ENCODE data around the gene ZNF275.
"Not testable (repeated sequence)": the region's sequence is repeated elsewhere in the genome, so short reads cannot be mapped to it uniquely, and the experiment has no call there.

Gene ZNF275, protein sequence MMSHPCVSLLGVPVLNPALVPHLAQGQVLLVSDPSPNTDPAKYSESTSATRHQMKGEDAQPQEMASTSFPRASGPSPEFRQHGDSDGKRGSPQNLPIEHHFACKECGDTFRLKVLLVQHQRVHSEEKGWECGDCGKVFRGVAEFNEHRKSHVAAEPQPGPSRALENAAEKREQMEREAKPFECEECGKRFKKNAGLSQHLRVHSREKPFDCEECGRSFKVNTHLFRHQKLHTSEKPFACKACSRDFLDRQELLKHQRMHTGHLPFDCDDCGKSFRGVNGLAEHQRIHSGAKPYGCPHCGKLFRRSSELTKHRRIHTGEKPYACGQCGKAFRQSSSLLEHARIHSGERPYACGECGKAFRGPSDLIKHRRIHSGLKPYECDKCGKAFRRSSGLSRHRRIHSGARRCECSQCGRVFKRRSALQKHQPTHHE

DNA sequence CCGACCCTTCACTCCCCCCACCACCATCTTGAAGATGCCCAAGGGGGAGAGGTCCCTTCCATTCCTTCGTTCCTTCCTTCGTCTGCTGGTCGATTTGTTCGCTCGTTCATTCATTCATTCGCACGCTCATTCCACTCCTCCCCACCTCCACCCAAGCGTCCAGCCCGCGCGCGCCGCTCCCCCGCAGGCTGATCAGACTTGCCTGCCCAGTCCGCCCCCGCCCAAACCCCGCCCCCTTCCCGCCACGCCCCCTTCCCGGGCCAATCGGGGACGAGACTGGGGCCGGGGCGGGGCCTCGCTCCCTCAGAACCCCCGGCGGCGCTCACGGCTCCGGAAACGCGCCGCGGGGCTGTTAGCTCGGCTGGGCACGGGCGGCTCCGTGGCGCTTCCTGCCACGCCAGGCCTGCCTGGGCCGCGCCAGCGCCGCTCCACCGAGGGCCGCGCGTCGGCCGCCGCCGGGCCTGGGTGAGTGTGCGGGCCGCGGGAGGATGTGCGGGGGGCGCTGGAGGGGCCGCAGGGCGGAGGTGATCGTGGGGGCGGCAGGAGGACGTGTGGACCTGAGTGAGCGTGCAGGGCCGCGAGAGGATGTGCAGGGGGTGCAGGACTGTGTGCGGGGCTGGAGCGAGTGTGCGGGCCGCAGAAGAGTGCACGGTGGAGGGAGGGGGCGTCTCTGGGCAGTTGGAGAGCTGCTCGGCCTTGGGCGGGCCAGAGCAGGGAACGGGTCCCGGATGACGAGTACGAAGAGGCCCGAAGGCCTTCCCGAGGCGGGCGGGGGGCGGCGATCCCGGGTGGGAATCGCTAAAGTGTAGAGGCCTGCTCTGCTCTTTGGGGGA lies at the start of gene ZNF275:
TSS of gene ZNF275 (plus strand) at position 333 of the 833 bp plus-strand sequence. CDS start 2,527 bp downstream, outside the sequence.
- in situ Hi-C loops (cut with MboI; ENCODE audit: low sequenced_read_pairs), result no loop called here

DNA sequence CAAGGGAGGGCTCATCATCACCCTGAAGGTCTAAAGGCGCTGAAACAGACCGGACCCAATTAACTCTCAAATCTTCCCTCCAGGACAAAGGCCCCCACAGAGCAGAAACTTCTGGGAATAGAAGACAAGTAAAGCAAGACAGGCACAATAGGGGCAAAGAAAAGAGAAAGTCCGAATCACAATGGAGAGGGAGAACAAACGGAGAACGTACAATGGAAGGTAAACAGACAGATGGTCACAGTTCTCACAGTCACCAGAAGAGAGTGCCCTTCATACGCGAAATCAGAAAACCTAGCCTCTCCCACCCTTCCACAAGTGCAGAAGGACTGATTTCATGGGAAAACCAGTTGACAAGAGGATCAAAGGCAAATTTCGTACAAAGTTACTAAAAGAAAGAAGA lies 48.3 kb upstream of the ZNF275 start:
- in situ Hi-C loops (cut with MboI; ENCODE audit: low sequenced_read_pairs), result not testable (repeated sequence)

DNA sequence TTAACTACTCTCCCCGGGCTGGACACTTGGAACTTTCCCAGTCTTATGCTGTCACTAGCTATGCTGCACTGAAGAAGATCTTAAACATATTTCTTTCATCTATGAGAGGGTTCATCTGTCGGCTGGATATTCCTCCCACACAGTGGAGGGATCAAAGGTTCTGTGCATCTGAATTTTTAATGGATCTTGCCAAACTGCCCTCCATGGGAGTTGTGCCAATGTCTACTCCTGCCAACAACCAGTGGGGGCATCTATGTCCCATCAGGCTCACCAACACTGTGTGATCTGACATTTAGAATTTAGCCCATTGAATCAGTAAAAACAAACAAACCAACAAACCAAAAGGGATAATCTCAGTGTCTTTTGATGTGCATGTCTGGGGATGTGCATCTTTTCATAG lies 45.1 kb upstream of the ZNF275 start:
- in situ Hi-C loops (cut with MboI; ENCODE audit: low sequenced_read_pairs), result not testable (repeated sequence)

DNA sequence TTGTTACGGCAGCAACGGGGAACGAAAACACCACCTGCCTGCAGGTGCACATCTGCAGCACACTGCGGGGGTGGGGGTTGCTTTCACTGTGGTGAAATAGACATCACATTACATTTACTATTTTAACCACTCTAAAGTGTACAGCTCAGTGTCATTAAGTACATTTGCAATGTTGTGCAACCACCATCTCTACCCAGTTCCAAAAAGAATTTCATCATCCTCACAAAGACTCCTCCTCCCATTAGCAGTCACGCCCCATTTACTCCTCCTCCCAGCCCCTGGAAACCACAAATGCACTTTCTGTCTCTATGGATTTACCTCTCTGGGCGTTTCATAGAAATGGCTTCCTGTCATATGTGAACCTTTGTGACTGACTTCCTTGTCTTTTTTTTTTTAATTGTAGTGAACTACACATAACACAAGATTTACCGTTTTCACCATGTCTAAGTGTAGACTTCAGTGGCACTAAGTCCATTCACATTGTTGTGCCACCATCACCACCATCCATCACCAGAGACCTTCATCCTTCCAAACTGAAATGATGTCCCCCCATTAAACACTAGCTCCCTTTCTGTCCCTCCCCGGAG lies 40.4 kb upstream of the ZNF275 start:
- in situ Hi-C loops (cut with MboI; ENCODE audit: low sequenced_read_pairs), result not testable (repeated sequence)

DNA sequence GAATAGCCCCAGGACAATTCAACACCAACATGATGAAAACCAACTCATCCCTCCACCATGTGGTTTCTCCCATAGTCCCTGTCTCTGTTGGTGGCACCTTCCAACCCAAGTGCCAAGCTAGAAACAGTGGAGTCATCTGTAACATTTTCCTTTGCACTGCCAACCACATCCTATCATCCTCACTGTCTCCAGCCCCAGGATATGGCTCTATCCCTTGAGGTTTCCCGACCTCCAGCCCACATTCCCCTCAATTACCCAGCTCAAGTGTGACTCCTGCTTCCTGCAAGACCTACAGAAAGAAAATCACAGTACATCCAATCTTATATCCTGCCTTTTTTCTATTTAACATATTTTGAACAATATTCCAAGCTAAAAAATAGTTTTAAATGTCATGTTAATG lies 36.6 kb upstream of the ZNF275 start:
- in situ Hi-C loops (cut with MboI; ENCODE audit: low sequenced_read_pairs), result no loop called here

DNA sequence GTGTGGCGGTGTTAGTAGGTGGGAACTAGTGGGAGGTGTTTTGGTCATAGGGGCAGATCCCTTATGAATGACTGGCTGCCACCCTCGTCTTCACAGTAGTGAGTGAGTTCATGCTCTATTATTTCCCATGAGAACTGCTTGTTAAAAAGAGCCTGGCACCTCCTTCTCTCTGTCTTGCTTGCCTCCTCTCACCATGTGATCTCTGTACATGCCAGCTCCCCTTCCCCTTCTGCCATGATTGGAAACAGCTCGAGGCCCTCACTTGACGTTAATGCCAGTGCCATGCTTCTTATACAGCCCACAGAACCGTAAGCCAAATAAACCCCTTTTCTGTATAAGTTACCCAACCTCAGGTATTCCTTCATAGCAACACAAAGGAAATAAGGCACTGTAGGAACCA lies 34.1 kb upstream of the ZNF275 start:
- in situ Hi-C loops (cut with MboI; ENCODE audit: low sequenced_read_pairs), result no loop called here

DNA sequence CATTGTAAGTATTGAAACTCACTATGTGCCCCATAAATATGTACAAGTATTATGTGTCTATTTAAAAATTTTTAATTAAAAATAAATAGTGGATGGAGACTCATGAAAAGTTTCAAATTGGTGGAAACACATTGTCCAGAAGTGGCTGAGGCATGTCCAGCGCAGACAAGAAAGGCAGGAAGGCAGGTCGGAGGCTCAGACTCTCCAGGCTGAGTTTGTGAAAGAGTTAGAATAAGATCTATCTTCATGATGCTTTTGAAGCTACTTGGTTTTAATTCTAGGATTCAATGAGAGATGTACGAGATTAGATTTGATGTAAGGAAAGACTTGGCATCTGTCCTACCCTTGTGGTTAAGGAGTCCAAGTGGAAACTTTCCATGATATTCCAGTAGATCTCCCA lies 32.2 kb upstream of the ZNF275 start:
- in situ Hi-C loops (cut with MboI; ENCODE audit: low sequenced_read_pairs), result no loop called here

DNA sequence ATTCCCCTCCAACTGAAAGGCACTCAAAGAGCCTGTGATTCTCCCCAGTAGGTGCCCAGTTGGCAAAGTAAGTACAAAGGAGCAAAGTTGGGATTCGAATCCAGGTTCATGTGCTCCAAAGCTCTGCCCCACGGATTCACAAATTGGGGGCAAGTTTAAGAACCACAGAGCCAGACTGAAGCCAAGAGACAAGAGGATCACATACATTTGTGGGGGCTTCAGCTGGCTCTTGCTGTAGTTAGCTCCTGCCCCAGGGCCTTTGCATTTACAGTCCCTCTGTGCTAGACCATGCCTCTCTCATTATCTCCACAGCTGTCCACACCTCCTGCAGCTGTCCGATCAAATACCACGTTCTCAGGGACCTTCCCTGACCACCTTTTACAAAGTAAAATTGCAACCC lies 31.2 kb upstream of the ZNF275 start:
- in situ Hi-C loops (cut with MboI; ENCODE audit: low sequenced_read_pairs), result no loop called here

DNA sequence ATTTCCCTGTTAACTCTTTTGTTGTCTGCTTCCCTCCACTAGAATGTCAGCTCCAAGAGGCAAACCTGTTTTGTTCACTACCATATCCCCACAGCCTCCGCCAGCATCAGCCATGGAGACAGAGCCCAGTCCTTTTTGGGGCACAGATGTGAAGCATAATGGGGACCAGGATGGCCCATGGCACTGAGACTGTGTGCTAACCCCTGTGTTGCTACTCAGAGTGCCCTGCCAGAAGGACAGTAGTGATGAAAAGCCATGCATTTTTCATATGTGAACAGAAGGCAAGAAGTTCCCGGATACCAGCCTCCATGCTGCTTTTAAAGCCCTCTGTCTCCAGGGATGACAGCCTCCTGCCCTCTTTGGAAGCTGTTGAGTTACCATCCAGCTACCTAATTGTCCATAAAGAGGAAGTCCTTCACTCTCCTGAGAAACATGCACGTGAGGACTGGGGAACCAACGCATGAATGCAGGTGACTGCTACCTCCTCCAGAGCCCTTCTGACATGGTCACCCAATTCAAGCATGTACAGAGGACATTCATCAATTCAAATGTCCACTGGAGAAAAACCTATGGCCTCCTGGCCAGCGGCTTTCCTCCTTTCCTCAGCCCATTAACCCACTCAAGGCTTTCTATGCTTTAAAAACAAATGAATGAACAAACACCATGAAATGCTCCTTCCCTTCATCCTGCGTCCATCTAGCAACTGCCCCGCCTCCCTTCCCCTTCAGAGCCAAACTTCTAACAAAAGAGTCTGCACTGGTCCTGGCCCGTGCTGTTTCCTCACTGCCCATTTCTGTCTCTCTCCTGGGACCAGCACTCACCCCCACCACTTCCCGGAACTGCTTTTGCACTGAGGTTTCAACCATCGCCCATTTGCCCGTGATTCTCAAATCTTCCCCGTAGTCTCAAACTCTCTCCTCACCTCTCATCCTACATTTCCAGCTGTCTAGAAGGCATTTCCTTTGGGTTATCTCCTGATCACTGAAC lies 30.4 kb upstream of the ZNF275 start:
- in situ Hi-C loops (cut with MboI; ENCODE audit: low sequenced_read_pairs), result no loop called here

DNA sequence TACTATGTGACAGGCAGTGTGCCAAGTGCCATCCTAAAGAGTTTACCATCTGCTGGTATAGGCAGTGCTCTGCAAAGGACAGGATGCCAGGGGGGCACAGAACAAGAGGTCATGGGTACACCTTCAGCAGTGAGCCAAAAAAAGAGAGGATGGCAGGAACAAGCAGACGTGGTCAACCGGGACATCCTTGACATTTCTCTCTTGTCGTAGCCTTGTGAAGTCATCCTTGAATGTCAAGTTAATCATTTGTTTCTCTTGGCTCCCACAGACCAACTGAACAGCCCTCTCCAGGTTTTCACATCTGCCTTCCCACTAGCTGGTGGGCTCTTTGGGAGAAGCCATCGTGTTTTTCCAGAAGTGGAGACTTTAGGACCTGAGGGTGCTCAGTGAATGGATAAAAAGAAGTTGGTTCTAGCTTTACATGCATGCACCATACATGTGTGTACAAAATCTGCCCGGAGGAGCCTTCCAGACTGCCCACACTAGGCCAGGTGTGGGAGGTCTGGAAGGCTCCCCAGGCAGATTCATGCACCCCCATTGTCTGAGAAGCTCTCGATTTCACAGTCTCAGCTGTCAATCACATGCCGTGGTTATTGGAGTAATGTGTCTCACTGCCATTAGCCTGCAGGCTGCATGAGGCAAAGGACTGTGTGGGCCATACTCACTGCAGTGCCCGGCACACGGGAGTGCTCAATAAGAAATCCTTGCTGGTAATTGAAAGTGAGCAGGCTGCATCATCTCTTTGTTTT lies 28.8 kb upstream of the ZNF275 start:
- in situ Hi-C loops (cut with MboI; ENCODE audit: low sequenced_read_pairs), result no loop called here

DNA sequence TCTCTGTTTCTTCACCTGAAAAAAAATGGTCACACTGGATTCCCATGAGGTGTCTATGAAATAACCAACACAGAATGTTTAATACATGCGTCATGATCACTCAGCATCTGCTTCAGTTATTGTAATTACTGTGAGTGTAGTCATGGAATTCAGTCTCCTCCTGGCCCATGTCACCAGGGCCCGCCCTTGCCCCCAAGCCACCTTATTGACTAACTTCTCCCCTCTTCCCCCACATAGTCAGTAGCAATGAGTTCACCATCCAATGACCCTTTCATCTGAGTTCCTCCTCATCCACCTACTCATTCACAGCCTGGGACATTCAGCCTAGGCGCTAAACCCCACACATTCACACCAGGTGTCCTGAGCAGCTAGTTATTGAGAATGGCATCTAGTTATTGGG lies 28.0 kb upstream of the ZNF275 start:
- in situ Hi-C loops (cut with MboI; ENCODE audit: low sequenced_read_pairs), result no loop called here

DNA sequence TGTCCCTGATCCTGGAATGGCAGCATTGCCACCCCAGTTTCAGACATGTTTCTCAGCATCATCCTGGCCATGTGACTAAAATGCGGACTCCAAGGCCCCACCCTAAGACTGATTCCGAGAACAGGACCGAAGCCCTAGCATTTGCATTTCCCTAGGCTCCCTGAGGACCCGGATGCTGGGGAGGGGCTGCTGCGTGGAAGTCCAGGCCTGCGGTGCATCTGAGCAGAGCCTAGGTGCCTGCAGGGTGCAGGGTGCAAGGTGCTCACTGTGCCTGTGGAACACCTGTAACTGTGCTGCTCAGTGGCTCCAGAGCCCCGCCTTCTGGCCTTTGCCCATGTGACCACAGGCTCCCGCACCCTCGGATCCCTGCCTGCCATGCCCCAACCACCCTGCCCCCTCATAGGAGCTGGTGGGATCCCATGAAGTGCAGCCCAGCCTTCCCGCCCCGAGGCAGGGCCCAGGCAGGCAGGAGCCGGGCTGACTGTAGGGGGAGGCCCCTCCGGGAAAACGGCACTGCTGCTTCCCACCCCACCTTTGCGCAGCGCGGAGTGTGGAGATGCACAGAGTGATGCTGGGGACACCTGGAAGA lies 27.3 kb upstream of the ZNF275 start:
- in situ Hi-C loops (cut with MboI; ENCODE audit: low sequenced_read_pairs), result no loop called here

DNA sequence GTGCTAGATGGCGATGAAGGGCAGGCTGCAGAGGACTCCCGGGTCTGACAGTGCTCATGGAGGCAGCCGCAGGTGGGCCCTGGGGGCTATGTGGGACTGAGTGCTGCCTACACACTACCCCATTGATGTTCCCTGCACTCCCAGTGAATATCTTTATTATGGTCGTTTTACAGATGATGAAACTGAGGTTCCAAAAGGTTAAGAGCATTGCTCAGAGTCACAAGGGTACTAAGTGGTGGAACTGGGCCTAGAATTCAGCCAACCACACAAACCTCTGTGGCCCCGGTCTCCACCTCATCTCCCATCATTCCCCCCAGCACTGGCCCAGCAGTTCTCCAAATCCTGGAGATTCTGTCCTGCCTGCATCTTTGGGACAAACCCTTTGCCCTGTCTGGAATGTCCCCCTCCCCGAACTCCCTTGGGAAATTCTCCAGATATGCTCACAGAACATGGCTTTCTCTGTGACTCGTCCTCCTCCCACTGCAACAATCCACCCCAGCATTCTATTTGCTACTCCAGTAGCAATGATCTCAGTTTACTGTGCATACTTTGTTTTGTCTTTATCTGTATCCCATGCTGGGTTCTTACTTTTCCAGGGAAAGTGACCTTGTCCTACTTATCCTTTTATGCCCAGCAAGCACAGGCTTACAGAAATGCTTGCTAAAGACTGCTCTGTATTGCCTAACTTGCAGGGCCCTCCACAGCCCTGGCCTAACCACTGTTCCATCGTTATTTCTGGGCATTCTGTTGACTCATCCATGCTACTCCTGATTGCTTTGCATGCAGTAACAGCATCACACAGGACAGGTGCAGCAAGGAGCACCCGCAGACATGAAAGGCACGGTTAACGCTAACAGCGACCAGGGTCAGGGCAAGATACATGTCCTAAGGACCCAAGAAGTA lies 26.4 kb upstream of the ZNF275 start:
- in situ Hi-C loops (cut with MboI; ENCODE audit: low sequenced_read_pairs), result no loop called here

DNA sequence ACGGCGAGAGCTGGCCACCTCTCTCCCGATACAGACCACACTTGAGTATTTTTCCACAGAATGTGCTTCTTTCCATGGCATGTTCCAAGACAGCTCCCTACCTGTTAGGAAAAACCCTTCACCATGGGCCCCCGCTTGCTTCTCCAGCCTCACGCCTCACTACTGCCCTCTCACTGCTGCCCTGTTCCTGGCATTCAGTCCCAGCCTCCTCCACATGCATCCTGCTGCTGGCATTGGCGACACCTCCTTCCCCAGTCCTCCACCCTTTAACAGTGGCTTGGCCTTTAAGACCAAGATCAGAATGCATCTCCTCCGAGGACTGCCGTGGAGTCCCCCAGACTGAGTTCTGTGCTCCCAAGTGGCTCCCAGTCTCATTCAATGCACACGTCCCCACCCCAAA lies 23.1 kb upstream of the ZNF275 start:
- in situ Hi-C loops (cut with MboI; ENCODE audit: low sequenced_read_pairs), result no loop called here

DNA sequence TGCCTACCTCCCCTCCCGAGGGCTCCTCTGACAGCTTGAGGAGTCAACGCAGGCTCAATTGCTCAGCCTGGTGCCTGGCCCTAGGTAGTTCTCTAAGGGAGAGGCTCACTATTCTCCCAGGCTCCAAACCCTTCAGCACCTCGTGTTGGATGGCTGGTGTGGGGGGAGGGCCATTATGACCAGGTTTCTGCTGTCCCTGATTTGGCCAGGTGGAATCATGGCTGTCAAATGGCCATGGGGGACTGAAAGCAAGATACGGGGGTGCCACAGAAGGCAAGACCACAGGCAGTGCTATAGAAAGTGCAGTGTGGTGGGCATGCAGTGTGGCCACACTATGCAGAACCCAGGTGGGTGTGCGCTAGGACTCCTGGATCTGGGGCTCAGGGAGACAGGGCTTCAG lies 21.9 kb upstream of the ZNF275 start:
- in situ Hi-C loops (cut with MboI; ENCODE audit: low sequenced_read_pairs), result no loop called here

DNA sequence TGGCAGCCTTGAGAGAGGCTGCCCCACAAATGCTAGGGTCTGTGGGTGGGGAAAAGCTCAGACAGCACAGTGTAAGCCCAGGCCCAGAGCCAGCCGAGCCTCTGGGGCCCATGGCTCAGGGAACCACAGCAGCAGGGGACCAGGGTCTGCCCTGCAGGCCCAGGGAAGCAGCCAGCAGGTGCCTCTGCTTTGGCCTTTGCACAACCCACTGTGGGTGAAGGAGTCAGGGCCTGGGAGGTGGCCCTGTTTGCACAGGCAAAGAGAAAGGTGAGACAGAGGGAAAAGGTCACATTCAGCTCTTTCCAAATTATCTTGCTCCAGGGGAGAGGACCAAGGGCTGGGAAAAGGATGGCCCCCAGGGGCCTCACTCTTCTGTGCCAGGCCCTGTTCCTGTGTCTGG lies 21.1 kb upstream of the ZNF275 start:
- in situ Hi-C loops (cut with MboI; ENCODE audit: low sequenced_read_pairs), result no loop called here

DNA sequence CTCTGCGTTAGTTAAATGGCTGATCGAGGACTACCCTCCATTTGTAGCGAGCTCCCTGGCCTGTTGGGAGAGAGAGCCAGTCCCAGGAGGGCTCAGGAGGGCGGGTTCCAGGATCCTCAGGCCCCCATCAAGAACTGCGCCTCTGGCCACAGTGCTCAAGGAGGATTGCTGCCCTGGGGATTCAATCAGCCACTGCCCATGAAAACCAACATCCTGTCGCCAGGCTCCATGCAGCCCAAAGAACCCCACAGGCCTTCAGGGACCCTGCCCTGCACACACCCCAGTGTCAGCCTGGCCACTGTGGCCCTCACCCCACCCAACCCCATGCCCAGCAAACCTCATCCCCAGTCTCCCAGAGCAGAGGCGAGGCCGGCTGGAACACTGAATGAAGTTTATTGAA lies 16.6 kb upstream of the ZNF275 start:
- in situ Hi-C loops (cut with MboI; ENCODE audit: low sequenced_read_pairs), result no loop called here

DNA sequence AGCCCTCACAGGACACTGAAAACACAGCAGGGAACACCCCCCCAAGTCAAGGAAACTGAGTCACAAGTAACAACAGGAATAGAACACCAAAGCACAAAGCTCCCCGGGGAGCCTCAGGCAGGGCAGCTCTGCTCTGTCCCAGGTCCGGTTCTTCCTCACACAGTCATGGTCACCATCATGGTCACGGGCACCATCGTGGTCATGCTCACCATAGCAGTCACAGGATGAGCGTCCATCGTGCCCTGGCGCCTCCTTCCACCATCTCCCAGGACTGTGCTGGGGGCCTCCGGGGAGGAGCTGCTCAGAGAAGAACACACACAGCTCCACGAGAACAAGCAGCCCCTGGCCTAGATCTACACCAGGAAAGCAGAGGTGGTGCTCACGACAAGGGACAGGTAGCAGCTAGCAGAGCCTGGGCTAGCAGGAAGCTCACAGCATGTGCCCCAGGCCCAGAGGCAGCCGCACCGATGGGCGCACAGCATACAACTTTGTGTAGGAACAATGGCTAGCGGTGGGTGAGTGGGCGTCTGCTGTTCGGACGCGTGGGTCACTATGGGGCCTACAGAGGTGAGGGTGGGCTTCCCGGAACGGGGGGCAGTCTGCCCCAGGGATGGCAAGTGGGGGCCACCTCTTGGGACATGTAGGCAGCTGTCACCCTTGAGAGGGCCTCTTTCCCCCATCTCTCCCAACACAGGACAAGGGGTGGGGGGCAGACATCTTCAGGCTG lies 15.8 kb upstream of the ZNF275 start:
- in situ Hi-C loops (cut with MboI; ENCODE audit: low sequenced_read_pairs), result no loop called here
